Fibroblast of villous mesenchyme (primary cell): ENCODE measurements around the gene KCND3. TPM values are rescaled to one million over a fixed set of nuclear protein-coding genes. Genes with fewer than 3 reads are reported as not detected.

Experiments
- DNase-seq: peaks from one replicate; pipeline ENCODE4 v3.0.0-alpha.2; 2010; ENCODE audit warnings: low read depth
- H3K4me3 ChIP-seq: 2 replicates; pipeline ENCODE4 v1.5.1; 2011; ENCODE audit warnings: low read depth, mild to moderate bottlenecking, low read length
- CTCF ChIP-seq: IDR thresholded peaks from 2 replicates; pipeline ENCODE4 v1.5.1; 2012; ENCODE audit warnings: low read depth, mild to moderate bottlenecking, low read length; ENCODE audit not compliant: insufficient read depth
- total RNA-seq: library from RNA; depleted of rRNA; stranded (reverse); fragments of >200 nt; gene quantifications from 2 replicates; pipeline ENCODE4 v1.2.3, GENCODE V29; 2012

The KCND3 gene
- total RNA-seq, 1 donor, result 1.7 TPM

GRCh38 chr1:111841746-111842145 is 147.7 kb downstream of the KCND3 start:
- TF ChIP-seq CTCF, result no peak
- DNase-seq, result no peak
- no peak overlapping the region for H3K4me3 ChIP-seq

- no peak for DNase-seq
- H3K4me3 ChIP-seq, result no peak overlapping the region
- no peak for TF ChIP-seq CTCF
Measured at GRCh38 chr1:111841189-111841588, 148.3 kb downstream of the KCND3 start.

- TF ChIP-seq CTCF, result no peak
Measured at GRCh38 chr1:111837393-111837792, 152.1 kb downstream of the KCND3 start.

GRCh38 chr1:111836111-111836510 is 153.4 kb downstream of the KCND3 start:
- no peak overlapping the region for H3K4me3 ChIP-seq
- no peak for DNase-seq
- TF ChIP-seq CTCF, result no peak

More at GRCh38 chr1:111837393-111837792, 152.1 kb downstream of the KCND3 start:
- no peak overlapping the region for H3K4me3 ChIP-seq
- DNase-seq, result no peak

- TF ChIP-seq CTCF, result no peak
- no peak overlapping the region for H3K4me3 ChIP-seq
- DNase-seq, result no peak
Measured at GRCh38 chr1:111835514-111835913, 154.0 kb downstream of the KCND3 start.

GRCh38 chr1:111834956-111835355 is 154.5 kb downstream of the KCND3 start:
- no peak for TF ChIP-seq CTCF
- H3K4me3 ChIP-seq, result no peak overlapping the region
- no peak for DNase-seq

- no peak for TF ChIP-seq CTCF
- H3K4me3 ChIP-seq, result no peak overlapping the region
- peak; percentile 10 for DNase-seq
Measured at GRCh38 chr1:111833334-111833733, 156.1 kb downstream of the KCND3 start.
